Activated naive CD8-positive, alpha-beta T cell treated with anti-CD3 and anti-CD28 coated beads for 36 hours (primary cell): ENCODE data around the gene TSHZ2. TPM values are rescaled to one million over a fixed set of nuclear protein-coding genes. Genes with fewer than 3 reads are reported as not detected.

ENCODE experiments used
- DNase-seq: peaks from one replicate; pipeline ENCODE4 v3.0.0; 2021
- H3K27ac Mint-ChIP-seq: one replicate; pipeline ENCODE4 v1.8.0; 2022; ENCODE audit warnings: mild to moderate bottlenecking, moderate library complexity, mixed read lengths
- H3K27me3 Mint-ChIP-seq: one replicate; pipeline ENCODE4 v1.8.0; 2022; ENCODE audit warnings: mild to moderate bottlenecking, mixed read lengths
- H3K36me3 Mint-ChIP-seq: one replicate; pipeline ENCODE4 v1.8.0; 2021; ENCODE audit warnings: mild to moderate bottlenecking, mixed read lengths
- H3K4me1 Mint-ChIP-seq: one replicate; pipeline ENCODE4 v1.8.0; 2021; ENCODE audit warnings: mixed read lengths
- H3K4me3 Mint-ChIP-seq: one replicate; pipeline ENCODE4 v1.8.0; 2022; ENCODE audit warnings: mild to moderate bottlenecking, moderate library complexity, mixed read lengths
- H3K9me3 Mint-ChIP-seq: one replicate; pipeline ENCODE4 v1.8.0; 2022; ENCODE audit warnings: mixed read lengths
- total RNA-seq, 2 experiments: library from RNA; stranded (reverse); gene quantifications; one replicate each; pipeline ENCODE4 v1.2.3, GENCODE V29; 2021

Gene TSHZ2
- total RNA-seq, 2 experiments from 2014 or later = 0.54 to 0.74 TPM

- Mint-ChIP-seq H3K27me3 (peaks cover 4% of the 10 kb centered on the region), H3K4me3 (no peak overlapping the region), H3K36me3 (no peaks in the 10 kb centered on the region), H3K9me3 (no peaks in the 10 kb centered on the region), H3K4me1 (no peaks in the 10 kb centered on the region), H3K27ac (no peak overlapping the region)
- DNase-seq = no peak
Observed at GRCh38 chr20:53244711-53245110, 272.6 kb downstream of the TSHZ2 start.

GRCh38 chr20:53245574-53245973 is 273.4 kb downstream of the TSHZ2 start:
- no peak for DNase-seq
- Mint-ChIP-seq H3K36me3 (no peaks in the 10 kb centered on the region), H3K27ac (no peak overlapping the region), H3K4me3 (no peak overlapping the region), H3K4me1 (no peaks in the 10 kb centered on the region), H3K27me3 (peaks cover 4% of the 10 kb centered on the region), H3K9me3 (no peaks in the 10 kb centered on the region)

- H3K27me3 Mint-ChIP-seq = no peaks in the 10 kb centered on the region
- no peak for DNase-seq
- H3K9me3 Mint-ChIP-seq = no peaks in the 10 kb centered on the region
Observed at GRCh38 chr20:53247468-53248103, 275.4 kb downstream of the TSHZ2 start.

GRCh38 chr20:53250456-53250855 is 278.3 kb downstream of the TSHZ2 start:
- H3K9me3 Mint-ChIP-seq = no peaks in the 10 kb centered on the region
- no peak overlapping the region for H3K27ac Mint-ChIP-seq
- no peaks in the 10 kb centered on the region for H3K4me1 Mint-ChIP-seq
- no peak for DNase-seq
- no peaks in the 10 kb centered on the region for H3K36me3 Mint-ChIP-seq
- H3K4me3 Mint-ChIP-seq = no peak overlapping the region
- no peaks in the 10 kb centered on the region for H3K27me3 Mint-ChIP-seq

More at GRCh38 chr20:53247468-53248103, 275.4 kb downstream of the TSHZ2 start:
- no peak overlapping the region for H3K4me3 Mint-ChIP-seq
- no peak overlapping the region for H3K27ac Mint-ChIP-seq
- no peaks in the 10 kb centered on the region for H3K36me3 Mint-ChIP-seq
- no peaks in the 10 kb centered on the region for H3K4me1 Mint-ChIP-seq

- H3K36me3 Mint-ChIP-seq = no peaks in the 10 kb centered on the region
- no peaks in the 10 kb centered on the region for H3K27me3 Mint-ChIP-seq
- no peaks in the 10 kb centered on the region for H3K4me1 Mint-ChIP-seq
- DNase-seq = no peak
- no peaks in the 10 kb centered on the region for H3K9me3 Mint-ChIP-seq
- no peak overlapping the region for H3K4me3 Mint-ChIP-seq
- no peak overlapping the region for H3K27ac Mint-ChIP-seq
Observed at GRCh38 chr20:53252002-53252401, 279.8 kb downstream of the TSHZ2 start.

GRCh38 chr20:53253668-53254067 is 281.5 kb downstream of the TSHZ2 start:
- Mint-ChIP-seq H3K36me3 (no peaks in the 10 kb centered on the region), H3K4me3 (no peak overlapping the region), H3K9me3 (no peaks in the 10 kb centered on the region), H3K27ac (no peak overlapping the region), H3K27me3 (no peaks in the 10 kb centered on the region), H3K4me1 (no peaks in the 10 kb centered on the region)
- no peak for DNase-seq

- Mint-ChIP-seq H3K9me3 (no peaks in the 10 kb centered on the region), H3K4me1 (no peaks in the 10 kb centered on the region), H3K27ac (no peak overlapping the region), H3K4me3 (no peak overlapping the region), H3K36me3 (no peaks in the 10 kb centered on the region), H3K27me3 (no peaks in the 10 kb centered on the region)
- DNase-seq = no peak
Observed at GRCh38 chr20:53255102-53255710, 283.0 kb downstream of the TSHZ2 start.

GRCh38 chr20:53258741-53259140 is 286.6 kb downstream of the TSHZ2 start:
- no peaks in the 10 kb centered on the region for H3K36me3 Mint-ChIP-seq
- H3K27me3 Mint-ChIP-seq = no peaks in the 10 kb centered on the region
- H3K4me3 Mint-ChIP-seq = no peak overlapping the region
- no peaks in the 10 kb centered on the region for H3K9me3 Mint-ChIP-seq
- no peak for DNase-seq
- H3K4me1 Mint-ChIP-seq = no peaks in the 10 kb centered on the region
- H3K27ac Mint-ChIP-seq = no peak overlapping the region

- no peak overlapping the region for H3K4me3 Mint-ChIP-seq
- H3K9me3 Mint-ChIP-seq = no peaks in the 10 kb centered on the region
- no peaks in the 10 kb centered on the region for H3K27me3 Mint-ChIP-seq
- H3K4me1 Mint-ChIP-seq = no peaks in the 10 kb centered on the region
- no peak for DNase-seq
- no peaks in the 10 kb centered on the region for H3K36me3 Mint-ChIP-seq
- no peak overlapping the region for H3K27ac Mint-ChIP-seq
Observed at GRCh38 chr20:53260168-53260567, 288.0 kb downstream of the TSHZ2 start.

GRCh38 chr20:53260591-53260990 is 288.4 kb downstream of the TSHZ2 start:
- H3K9me3 Mint-ChIP-seq = no peaks in the 10 kb centered on the region
- no peak overlapping the region for H3K27ac Mint-ChIP-seq
- H3K4me3 Mint-ChIP-seq = no peak overlapping the region
- no peaks in the 10 kb centered on the region for H3K36me3 Mint-ChIP-seq
- DNase-seq = no peak
- H3K27me3 Mint-ChIP-seq = no peaks in the 10 kb centered on the region
- no peaks in the 10 kb centered on the region for H3K4me1 Mint-ChIP-seq

- no peak overlapping the region for H3K27ac Mint-ChIP-seq
- no peaks in the 10 kb centered on the region for H3K36me3 Mint-ChIP-seq
- H3K9me3 Mint-ChIP-seq = no peaks in the 10 kb centered on the region
- no peak overlapping the region for H3K4me3 Mint-ChIP-seq
- DNase-seq = no peak
- no peaks in the 10 kb centered on the region for H3K27me3 Mint-ChIP-seq
- no peaks in the 10 kb centered on the region for H3K4me1 Mint-ChIP-seq
Observed at GRCh38 chr20:53262365-53262764, 290.2 kb downstream of the TSHZ2 start.

GRCh38 chr20:53263554-53264438 is 291.6 kb downstream of the TSHZ2 start:
- no peak overlapping the region for H3K27ac Mint-ChIP-seq
- H3K9me3 Mint-ChIP-seq = no peaks in the 10 kb centered on the region
- no peak for DNase-seq
- no peaks in the 10 kb centered on the region for H3K27me3 Mint-ChIP-seq
- no peaks in the 10 kb centered on the region for H3K4me1 Mint-ChIP-seq
- no peaks in the 10 kb centered on the region for H3K36me3 Mint-ChIP-seq
- H3K4me3 Mint-ChIP-seq = no peak overlapping the region

- Mint-ChIP-seq H3K27me3 (no peaks in the 10 kb centered on the region), H3K4me1 (no peaks in the 10 kb centered on the region), H3K27ac (no peak overlapping the region), H3K36me3 (no peaks in the 10 kb centered on the region), H3K9me3 (no peaks in the 10 kb centered on the region), H3K4me3 (no peak overlapping the region)
- no peak for DNase-seq
Observed at GRCh38 chr20:53264604-53265003, 292.4 kb downstream of the TSHZ2 start.

GRCh38 chr20:53265304-53265875 is 293.2 kb downstream of the TSHZ2 start:
- DNase-seq = no peak
- H3K27me3 Mint-ChIP-seq = no peaks in the 10 kb centered on the region
- H3K36me3 Mint-ChIP-seq = no peaks in the 10 kb centered on the region
- H3K4me3 Mint-ChIP-seq = no peak overlapping the region
- H3K4me1 Mint-ChIP-seq = no peaks in the 10 kb centered on the region
- no peaks in the 10 kb centered on the region for H3K9me3 Mint-ChIP-seq
- no peak overlapping the region for H3K27ac Mint-ChIP-seq

- Mint-ChIP-seq H3K4me3 (no peak overlapping the region), H3K27ac (no peak overlapping the region), H3K9me3 (no peaks in the 10 kb centered on the region), H3K27me3 (no peaks in the 10 kb centered on the region), H3K36me3 (no peaks in the 10 kb centered on the region), H3K4me1 (no peaks in the 10 kb centered on the region)
- DNase-seq = no peak
Observed at GRCh38 chr20:53269380-53269779, 297.2 kb downstream of the TSHZ2 start.
